HEK293 (cell line): ENCODE data around the gene DNAAF5.

Experiments used
- CTCF ChIA-PET: fragments of 350-600 bp; formaldehyde crosslinking; extraction: SDS; loops from one replicate; lab custom pipeline; 2021; ENCODE audit warnings: antibody characterized with exemption; lab: Yijun Ruan, JAX
- POLR2A ChIA-PET: fragments of 300-600 bp; formaldehyde crosslinking; extraction: SDS; loops from one replicate; lab custom pipeline; 2020; ENCODE audit warnings: antibody characterized with exemption, inconsistent platforms; lab: Yijun Ruan, JAX
- H3K27ac ChIP-seq: fragments of 200-500 bp; sonication (Bioruptor generic); 2 replicates; pipeline ENCODE4 v1.5.1; 2014; ENCODE audit warnings: low read depth, low read length, control low read depth, inconsistent platforms; ENCODE audit errors: extremely low read depth
- H3K36me3 ChIP-seq, 2 experiments: fragments of 200-500 bp in 1 of 2; sonication (Bioruptor generic) in 1 of 2; 1 replicate in 1 of 2; 2 replicates in 1 of 2; pipeline ENCODE4 v1.5.1; 2014 to 2017; ENCODE audit warnings: inconsistent platforms in 2 of 2, low read length in 2 of 2; ENCODE audit not compliant: control insufficient read depth in 2 of 2, insufficient read depth in 1 of 2
- H3K4me1 ChIP-seq: fragments of 200-500 bp; sonication (Bioruptor generic); 2 replicates; pipeline ENCODE4 v1.5.1; 2014; ENCODE audit warnings: mild to moderate bottlenecking, low read length, inconsistent platforms; ENCODE audit not compliant: control insufficient read depth, insufficient read depth
- H3K4me3 ChIP-seq: 2 replicates; pipeline ENCODE4 v1.5.1; 2011; ENCODE audit warnings: low read depth, mild to moderate bottlenecking, control low read depth, low read length, moderate library complexity
- H3K9me3 ChIP-seq: fragments of 200-500 bp; sonication (Bioruptor generic); 2 replicates; pipeline ENCODE4 v1.5.1; 2014; ENCODE audit warnings: low read depth, low read length, inconsistent platforms; ENCODE audit not compliant: control insufficient read depth, insufficient read depth
- KLF9 ChIP-seq: fragments of 450-650 bp; formaldehyde crosslinking; IDR thresholded peaks from 2 replicates; pipeline ENCODE4 v1.5.1; 2016; ENCODE audit warnings: missing biosample characterization, missing genetic modification characterization, low read depth
- MYNN ChIP-seq: fragments of 450-650 bp; formaldehyde crosslinking; IDR thresholded peaks from 2 replicates; pipeline ENCODE4 v1.5.1; 2016; ENCODE audit warnings: missing biosample characterization, missing genetic modification characterization, borderline replicate concordance
- WT1 ChIP-seq: fragments of 450-650 bp; formaldehyde crosslinking; IDR thresholded peaks from 2 replicates; pipeline ENCODE4 v1.5.1; 2016; ENCODE audit warnings: missing biosample characterization, missing genetic modification characterization
- ZBTB20 ChIP-seq: fragments of 450-650 bp; formaldehyde crosslinking; IDR thresholded peaks from 2 replicates; pipeline ENCODE4 v1.5.1; 2016; ENCODE audit warnings: missing biosample characterization, missing genetic modification characterization
- ZBTB48 ChIP-seq: fragments of 450-650 bp; formaldehyde crosslinking; IDR thresholded peaks from 2 replicates; pipeline ENCODE4 v1.5.1; 2016; ENCODE audit warnings: missing biosample characterization, missing genetic modification characterization
- ZNF155 ChIP-seq: fragments of 450-650 bp; formaldehyde crosslinking; IDR thresholded peaks from 2 replicates; pipeline ENCODE4 v1.5.1; 2016; ENCODE audit warnings: missing biosample characterization, missing genetic modification characterization
- ZNF221 ChIP-seq: fragments of 450-650 bp; formaldehyde crosslinking; IDR thresholded peaks from 2 replicates; pipeline ENCODE4 v1.5.1; 2017; ENCODE audit warnings: missing biosample characterization, missing genetic modification characterization, borderline replicate concordance
- ZNF324 ChIP-seq: fragments of 450-650 bp; formaldehyde crosslinking; IDR thresholded peaks from 2 replicates; pipeline ENCODE4 v1.5.1; 2016; ENCODE audit warnings: missing biosample characterization, missing genetic modification characterization
- ZNF362 ChIP-seq: fragments of 450-650 bp; formaldehyde crosslinking; IDR thresholded peaks from 2 replicates; pipeline ENCODE4 v1.5.1; 2016; ENCODE audit warnings: missing biosample characterization, missing genetic modification characterization
- ZNF48 ChIP-seq: fragments of 450-650 bp; formaldehyde crosslinking; IDR thresholded peaks from 2 replicates; pipeline ENCODE4 v1.5.1; 2016; ENCODE audit warnings: missing biosample characterization, missing genetic modification characterization
- ZNF510 ChIP-seq: fragments of 450-650 bp; formaldehyde crosslinking; IDR thresholded peaks from 2 replicates; pipeline ENCODE4 v1.5.1; 2018; ENCODE audit warnings: mild to moderate bottlenecking, missing genetic modification characterization, missing biosample characterization; ENCODE audit not compliant: insufficient replicate concordance
- ZNF530 ChIP-seq: fragments of 450-650 bp; formaldehyde crosslinking; IDR thresholded peaks from 2 replicates; pipeline ENCODE4 v1.5.1; 2016; ENCODE audit warnings: low read depth, missing biosample characterization, missing genetic modification characterization
- ZNF548 ChIP-seq: fragments of 450-650 bp; formaldehyde crosslinking; IDR thresholded peaks from 2 replicates; pipeline ENCODE4 v1.5.1; 2016; ENCODE audit warnings: missing biosample characterization, missing genetic modification characterization
- ZNF549 ChIP-seq: fragments of 450-650 bp; IDR thresholded peaks from 2 replicates; pipeline ENCODE4 v1.5.1; 2018; ENCODE audit warnings: missing biosample characterization, missing genetic modification characterization, mild to moderate bottlenecking, inconsistent platforms, moderate library complexity
- ZNF555 ChIP-seq: fragments of 450-650 bp; formaldehyde crosslinking; conservative IDR thresholded peaks from 2 replicates; pipeline ENCODE4 v1.5.1; 2017; ENCODE audit warnings: missing biosample characterization, mild to moderate bottlenecking, missing genetic modification characterization, inconsistent platforms
- ZNF561 ChIP-seq: fragments of 450-650 bp; IDR thresholded peaks from 2 replicates; pipeline ENCODE4 v1.5.1; 2018; ENCODE audit warnings: missing biosample characterization, missing genetic modification characterization, borderline replicate concordance
- ZNF670 ChIP-seq: fragments of 450-650 bp; formaldehyde crosslinking; IDR thresholded peaks from 2 replicates; pipeline ENCODE4 v1.5.1; 2016; ENCODE audit warnings: missing biosample characterization, missing genetic modification characterization, low read depth
- ZSCAN16 ChIP-seq: fragments of 450-650 bp; formaldehyde crosslinking; IDR thresholded peaks from 2 replicates; pipeline ENCODE4 v1.5.1; 2016; ENCODE audit warnings: missing biosample characterization, missing genetic modification characterization
- TF ChIP-seq, protein P1 (sequence below): fragments of 450-650 bp; formaldehyde crosslinking; IDR thresholded peaks from 2 replicates; pipeline ENCODE4 v1.5.1; 2016; ENCODE audit warnings: missing biosample characterization, missing genetic modification characterization

The DNAAF5 gene

DNA sequence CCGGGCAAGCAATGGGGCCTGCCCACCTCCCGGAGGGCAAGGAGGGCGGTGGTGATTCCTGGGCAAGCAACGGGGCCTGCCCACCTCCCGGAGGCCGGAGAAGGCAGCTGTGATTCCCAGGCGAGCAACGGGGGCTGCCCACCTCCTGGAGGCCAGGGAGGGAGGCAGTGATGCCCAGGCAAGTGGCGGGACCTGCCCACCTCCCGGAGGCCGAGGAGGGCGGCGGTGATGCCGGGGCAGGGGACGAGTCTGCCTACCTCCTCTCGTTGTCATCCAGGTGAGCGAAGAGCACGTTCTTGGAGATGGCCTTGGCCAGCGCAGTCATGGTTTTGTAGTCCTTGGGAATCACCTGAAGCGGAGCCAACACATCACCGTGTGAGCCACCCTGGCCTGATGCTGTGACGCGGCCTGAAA is 49.5 kb upstream of the DNAAF5 start:
- POLR2A ChIA-PET = no interaction called here
- Histone ChIP-seq H3K4me1 (no peaks in the 10 kb centered on the region), H3K36me3 (peaks cover 0 to 4% of the 10 kb centered on the region in 2 experiments; a peak in 2 of 3 replicates)
- TF ChIP-seq ZNF221 = no peak
- no peak for TF ChIP-seq ZNF48
- no peak for TF ChIP-seq ZNF561 (tag by site-specific recombination)
- TF ChIP-seq ZSCAN16 (tag by site-specific recombination) = no peak
- no peak for TF ChIP-seq ZNF362 (tag by site-specific recombination)
- TF ChIP-seq, all 188 proteins: peak for 0
- H3K4me3 ChIP-seq = no peak overlapping the region
- H3K27ac ChIP-seq = no peak overlapping the region
- H3K9me3 ChIP-seq = no peaks in the 10 kb centered on the region
- CTCF ChIA-PET = no interaction called here

DNA sequence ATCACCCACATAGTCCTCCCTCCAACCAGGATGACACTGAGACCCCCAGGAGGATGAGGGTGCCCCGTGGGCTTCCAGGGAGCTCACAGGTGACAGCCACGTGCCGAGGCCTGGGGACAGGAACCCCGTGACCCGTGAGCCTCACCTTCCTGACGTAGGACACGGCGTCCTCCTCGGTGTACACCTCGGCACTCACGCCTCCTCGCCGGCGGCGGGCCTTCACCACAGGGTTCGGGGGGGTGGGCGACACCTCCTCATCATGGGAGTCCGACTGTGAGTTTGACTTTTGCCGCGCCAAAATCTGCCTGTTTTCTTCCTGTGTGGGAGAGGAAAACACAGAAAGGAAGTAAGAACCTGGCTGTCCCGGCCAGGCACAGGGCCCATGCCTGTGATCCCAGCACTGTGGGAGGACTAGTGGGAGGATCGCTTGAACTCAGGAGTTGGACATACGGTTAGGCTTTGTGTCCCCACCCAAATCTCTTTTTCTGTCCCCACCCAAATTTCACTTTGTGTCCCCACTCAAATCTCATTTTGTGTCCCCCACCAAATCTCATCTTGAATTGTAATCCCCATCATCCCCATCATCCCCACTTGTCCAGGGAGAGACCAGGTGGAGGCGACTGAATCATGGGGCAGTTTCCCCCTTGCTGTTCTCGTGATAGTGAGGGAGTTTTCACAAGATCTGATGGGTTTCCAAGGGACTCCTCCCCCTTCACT is 45.9 kb upstream of the DNAAF5 start:
- H3K9me3 ChIP-seq = no peaks in the 10 kb centered on the region
- no peak overlapping the region for H3K4me3 ChIP-seq
- H3K4me1 ChIP-seq = no peaks in the 10 kb centered on the region
- TF ChIP-seq ZBTB20 (tag by site-specific recombination) = no peak
- TF ChIP-seq ZNF510 (tag by site-specific recombination) = no peak
- no peak for TF ChIP-seq ZNF530 (tag by site-specific recombination)
- TF ChIP-seq, protein P1, sequence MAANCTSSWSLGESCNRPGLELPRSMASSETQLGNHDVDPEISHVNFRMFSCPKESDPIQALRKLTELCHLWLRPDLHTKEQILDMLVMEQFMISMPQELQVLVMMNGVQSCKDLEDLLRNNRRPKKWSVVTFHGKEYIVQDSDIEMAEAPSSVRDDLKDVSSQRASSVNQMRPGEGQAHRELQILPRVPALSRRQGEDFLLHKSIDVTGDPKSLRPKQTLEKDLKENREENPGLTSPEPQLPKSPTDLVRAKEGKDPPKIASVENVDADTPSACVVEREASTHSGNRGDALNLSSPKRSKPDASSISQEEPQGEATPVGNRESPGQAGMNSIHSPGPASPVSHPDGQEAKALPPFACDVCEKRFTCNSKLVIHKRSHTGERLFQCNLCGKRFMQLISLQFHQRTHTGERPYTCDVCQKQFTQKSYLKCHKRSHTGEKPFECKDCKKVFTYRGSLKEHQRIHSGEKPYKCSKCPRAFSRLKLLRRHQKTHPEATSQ = peak; percentile 95
- peaks cover 0 to 4% of the 10 kb centered on the region in 2 experiments; a peak in 2 of 3 replicates for H3K36me3 ChIP-seq
- ChIA-PET POLR2A (interaction anchor here (0.7 kb wide), 1 partner anchor 335 kb away, joined by 3 read pairs; no protein-coding TSS in a partner anchor), CTCF (interaction anchor here (0.6 kb wide), 1 partner anchor 14 kb away, joined by 3 read pairs; no protein-coding TSS in a partner anchor)
- no peak overlapping the region for H3K27ac ChIP-seq

- Histone ChIP-seq H3K9me3 (no peaks in the 10 kb centered on the region; the same call in 1 of the 2 replicates), H3K4me1 (no peaks in the 10 kb centered on the region), H3K27ac (no peak overlapping the region), H3K4me3 (no peak overlapping the region), H3K36me3 (peaks cover 0 to 4% of the 10 kb centered on the region in 2 experiments; a peak in 2 of 3 replicates)
- POLR2A ChIA-PET = no interaction called here
- no peak for TF ChIP-seq ZNF548 (tag by site-specific recombination)
- TF ChIP-seq WT1 (tag by site-specific recombination) = no peak
- TF ChIP-seq ZNF555 (tag by site-specific recombination) = no peak
- TF ChIP-seq MYNN (tag by site-specific recombination) = no peak
- TF ChIP-seq ZNF324 (tag by site-specific recombination) = no peak
- TF ChIP-seq ZNF670 (tag by site-specific recombination) = no peak
- no peak for TF ChIP-seq ZNF510 (tag by site-specific recombination)
- no peak for TF ChIP-seq KLF9 (tag by site-specific recombination)
- no peak for TF ChIP-seq ZNF549 (tag by site-specific recombination)
- TF ChIP-seq ZNF155 (tag by site-specific recombination) = no peak
- TF ChIP-seq ZBTB48 (tag by site-specific recombination) = no peak
- CTCF ChIA-PET = no interaction called here
Measured at GRCh38 chr7:681551-682307, 44.8 kb upstream of the DNAAF5 start.
